ENCODE measurements around the gene RELA.
"Not testable (repeated sequence)": the region's sequence is repeated elsewhere in the genome, so short reads cannot be mapped to it uniquely, and the experiment has no call there.

Gene RELA

DNA sequence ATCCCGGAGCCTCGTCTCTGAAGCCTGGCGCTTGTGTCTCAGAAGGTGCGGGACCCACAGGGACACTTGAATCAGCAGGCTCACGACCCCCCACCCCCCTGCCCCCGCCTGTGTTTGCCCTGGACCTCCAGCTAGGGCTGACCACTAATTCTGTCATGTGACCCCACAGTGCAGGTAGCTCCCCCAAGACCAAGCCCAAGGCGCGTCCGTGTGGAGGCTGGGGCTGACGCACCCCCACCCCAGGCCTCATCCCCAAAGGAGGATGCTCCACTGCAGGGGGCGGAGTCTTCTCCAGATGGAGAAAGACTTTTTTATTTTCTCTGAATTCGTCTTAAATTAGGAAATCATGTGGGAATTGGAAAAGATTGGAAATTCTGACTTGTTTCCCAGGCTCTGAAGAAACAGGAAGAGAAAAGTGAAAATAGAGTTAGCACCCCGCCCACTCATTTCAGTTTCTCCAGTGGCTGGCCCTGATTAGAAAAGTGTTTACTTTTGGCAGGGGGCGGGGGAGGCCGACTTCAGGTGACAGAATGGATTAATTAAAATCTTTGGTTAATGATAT is 1.0 kb upstream of the RELA start:
- DNase-seq (ENCODE audit: low spot score) = peak; percentile 75

DNA sequence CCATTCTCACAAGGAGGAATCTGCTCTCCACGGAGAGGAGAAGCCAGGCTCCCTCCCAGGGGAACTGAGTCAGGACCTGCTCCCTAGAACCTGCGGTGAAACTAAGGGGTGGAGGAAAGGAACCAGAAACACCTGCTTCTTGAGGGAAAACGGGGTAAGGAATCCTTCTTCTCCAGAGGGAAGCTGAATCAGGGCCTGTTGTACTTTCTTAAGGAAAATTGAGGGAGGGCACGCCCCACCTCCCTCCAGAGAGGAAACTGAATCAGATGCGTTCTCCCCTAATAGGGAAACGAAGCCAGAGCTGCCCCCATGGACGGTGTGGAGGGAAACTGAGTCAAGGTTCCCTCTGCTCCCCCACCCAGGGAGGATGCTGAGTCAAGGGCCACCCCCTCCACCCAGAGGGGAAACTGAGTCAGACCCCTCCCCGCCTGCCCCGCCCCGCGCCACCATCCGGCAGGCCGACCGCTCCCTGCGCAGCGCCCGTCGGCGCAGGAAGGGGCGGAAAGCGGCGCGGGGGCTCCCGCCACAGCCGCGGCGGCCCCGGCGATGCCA is 393 bp downstream of the RELA start:
- DNase-seq (ENCODE audit: low spot score) = no peak

DNA sequence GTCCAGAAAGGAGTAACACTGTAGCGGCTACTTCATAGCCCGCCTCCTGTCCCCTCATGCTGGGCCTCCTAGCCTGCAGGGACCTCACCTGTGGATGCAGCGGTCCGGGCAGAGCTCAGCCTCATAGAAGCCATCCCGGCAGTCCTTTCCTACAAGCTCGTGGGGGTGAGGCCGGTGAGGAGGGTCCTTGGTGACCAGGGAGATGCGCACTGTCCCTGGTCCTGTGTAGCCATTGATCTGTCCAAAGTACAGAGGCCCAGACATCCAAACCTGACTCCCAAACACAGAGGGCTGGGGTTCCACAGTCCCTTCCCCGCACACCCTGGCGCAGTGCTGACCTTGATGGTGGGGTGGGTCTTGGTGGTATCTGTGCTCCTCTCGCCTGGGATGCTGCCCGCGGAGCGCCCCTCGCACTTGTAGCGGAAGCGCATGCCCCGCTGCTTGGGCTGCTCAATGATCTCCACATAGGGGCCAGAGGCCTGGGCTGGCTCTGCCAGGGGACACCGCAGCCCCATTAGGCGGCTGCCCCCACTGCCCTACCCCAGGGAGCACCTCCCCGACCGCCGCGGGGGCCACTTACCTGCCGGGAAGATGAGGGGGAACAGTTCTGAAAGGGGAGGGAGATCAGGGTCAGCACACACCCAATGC is 993 bp downstream of the RELA start:
- no peak for DNase-seq (ENCODE audit: low spot score)

DNA sequence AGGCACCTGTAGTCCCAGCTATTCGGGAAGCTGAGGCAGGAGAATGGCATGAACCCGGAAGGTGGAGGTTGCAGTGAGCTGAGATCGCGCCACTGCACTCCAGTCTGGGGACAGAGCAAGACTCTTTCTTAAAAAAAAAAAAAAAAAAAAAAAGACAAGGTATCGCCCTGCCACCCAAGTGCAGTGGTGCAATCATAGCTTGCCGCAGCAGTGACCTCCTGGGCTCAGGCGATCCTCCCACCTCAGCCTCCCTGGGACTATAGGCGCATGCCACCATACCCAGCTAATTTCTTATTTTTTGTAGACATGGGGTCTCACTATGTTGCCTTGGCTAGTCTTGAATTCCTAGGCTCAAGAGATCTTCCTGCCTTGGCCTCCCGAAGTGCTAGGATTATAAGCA is 1.8 kb downstream of the RELA start:
- not testable (repeated sequence) for DNase-seq (ENCODE audit: low spot score)

DNA sequence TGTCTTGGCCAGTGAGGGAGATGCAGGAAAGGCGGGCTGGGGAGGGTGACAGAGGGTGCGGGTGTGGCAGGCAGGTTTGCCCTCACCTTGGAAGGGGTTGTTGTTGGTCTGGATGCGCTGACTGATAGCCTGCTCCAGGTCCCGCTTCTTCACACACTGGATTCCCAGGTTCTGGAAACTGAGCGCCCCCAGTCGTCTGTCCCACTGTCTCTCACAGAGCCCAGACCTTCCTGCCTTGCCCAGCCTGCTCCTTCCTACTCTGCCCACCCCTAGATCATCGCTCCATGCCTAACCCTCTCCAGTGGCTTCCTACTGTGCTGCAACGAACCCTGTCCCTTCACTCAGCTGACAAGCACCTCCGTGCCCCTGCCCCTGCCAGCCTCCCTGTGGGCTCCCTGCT is 2.7 kb downstream of the RELA start:
- DNase-seq (ENCODE audit: low spot score) = no peak

DNA sequence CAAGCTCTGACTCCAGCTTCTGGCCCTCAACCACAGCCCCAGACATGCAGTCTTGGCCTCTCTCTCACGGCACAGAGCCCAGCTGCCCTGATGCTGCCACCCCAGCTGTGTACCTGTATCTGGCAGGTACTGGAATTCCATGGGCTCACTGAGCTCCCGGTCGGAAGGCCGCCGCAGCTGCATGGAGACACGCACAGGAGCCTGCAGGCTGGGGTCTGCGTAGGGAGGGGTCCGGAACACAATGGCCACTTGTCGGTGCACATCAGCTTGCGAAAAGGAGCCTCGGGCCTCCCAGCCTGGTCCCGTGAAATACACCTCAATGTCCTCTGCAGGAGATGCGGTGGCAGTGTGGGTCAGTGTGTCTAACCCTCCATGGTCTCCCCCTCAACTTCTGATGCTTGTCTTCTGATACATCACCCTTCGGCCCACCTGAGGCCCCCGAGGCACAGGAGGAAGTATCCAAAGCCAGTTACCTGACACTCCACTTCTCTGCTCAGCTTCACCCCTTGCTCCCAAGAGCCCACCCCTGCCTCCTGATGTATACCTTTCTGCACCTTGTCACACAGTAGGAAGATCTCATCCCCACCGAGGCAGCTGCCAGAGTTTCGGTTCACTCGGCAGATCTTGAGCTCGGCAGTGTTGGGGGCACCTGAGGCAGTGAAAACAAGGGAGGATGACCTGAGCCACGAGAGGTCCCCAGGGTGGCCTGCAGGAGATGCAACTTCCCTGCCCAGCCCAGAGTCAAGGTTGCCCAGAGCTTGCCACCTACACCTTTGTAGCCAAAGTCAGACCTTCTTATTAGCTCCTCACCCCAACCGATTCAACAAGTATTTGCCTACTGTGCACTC is 4.3 kb downstream of the RELA start:
- no peak for DNase-seq (ENCODE audit: low spot score)

DNA sequence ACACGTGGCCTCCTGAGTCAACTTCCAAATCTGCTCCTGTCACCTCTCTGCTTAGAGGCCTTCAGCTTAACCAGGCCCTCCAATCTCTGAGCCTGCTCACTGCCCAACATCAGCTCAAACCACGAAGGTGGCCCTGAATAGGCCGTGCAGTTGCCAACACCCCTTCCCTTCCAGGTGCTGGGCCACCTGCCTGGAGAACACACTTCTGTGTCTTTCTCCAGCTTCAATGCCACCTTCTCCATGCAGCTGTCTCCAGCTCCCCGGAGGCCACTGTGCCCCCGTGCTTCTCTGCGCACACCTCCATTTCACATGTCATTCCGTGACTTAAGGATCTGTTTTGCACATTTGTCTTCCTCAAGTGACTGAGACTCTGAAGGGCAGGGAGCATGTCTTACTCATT is 5.3 kb downstream of the RELA start:
- DNase-seq (ENCODE audit: low spot score) = no peak

DNA sequence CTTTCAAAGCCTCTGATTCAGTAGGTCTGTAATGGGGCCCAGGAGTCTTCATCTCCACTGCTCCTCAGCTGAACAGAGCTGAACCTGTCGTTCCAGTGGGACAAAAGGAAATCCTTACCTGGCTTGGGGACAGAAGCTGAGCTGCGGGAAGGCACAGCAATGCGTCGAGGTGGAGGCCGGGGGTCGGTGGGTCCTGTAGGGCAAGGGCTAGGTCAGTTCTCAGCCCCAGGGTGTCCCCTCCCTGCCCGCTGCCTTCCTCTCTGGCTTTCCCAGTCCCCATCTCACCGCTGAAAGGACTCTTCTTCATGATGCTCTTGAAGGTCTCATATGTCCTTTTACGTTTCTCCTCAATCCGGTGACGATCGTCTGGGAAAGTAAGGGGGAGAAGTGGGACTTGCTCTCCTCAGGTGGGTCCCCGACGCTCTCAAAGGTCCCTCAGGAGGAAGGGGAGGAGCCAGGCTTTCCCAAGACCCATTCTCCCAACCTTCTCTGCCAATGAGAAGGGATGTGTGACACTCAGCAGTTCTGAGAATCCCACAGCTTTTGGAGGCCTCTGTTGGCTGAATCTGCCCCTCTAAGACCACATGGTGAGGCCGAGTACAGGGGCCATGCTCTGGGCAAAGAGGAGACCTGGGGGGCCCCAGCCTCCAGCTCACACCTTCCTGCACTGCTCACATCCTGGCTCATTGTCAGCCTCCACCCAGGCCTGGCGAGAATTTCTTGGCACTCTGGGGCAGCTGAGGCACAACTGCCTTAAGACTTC is 7.0 kb downstream of the RELA start:
- no peak for DNase-seq (ENCODE audit: low spot score)

DNA sequence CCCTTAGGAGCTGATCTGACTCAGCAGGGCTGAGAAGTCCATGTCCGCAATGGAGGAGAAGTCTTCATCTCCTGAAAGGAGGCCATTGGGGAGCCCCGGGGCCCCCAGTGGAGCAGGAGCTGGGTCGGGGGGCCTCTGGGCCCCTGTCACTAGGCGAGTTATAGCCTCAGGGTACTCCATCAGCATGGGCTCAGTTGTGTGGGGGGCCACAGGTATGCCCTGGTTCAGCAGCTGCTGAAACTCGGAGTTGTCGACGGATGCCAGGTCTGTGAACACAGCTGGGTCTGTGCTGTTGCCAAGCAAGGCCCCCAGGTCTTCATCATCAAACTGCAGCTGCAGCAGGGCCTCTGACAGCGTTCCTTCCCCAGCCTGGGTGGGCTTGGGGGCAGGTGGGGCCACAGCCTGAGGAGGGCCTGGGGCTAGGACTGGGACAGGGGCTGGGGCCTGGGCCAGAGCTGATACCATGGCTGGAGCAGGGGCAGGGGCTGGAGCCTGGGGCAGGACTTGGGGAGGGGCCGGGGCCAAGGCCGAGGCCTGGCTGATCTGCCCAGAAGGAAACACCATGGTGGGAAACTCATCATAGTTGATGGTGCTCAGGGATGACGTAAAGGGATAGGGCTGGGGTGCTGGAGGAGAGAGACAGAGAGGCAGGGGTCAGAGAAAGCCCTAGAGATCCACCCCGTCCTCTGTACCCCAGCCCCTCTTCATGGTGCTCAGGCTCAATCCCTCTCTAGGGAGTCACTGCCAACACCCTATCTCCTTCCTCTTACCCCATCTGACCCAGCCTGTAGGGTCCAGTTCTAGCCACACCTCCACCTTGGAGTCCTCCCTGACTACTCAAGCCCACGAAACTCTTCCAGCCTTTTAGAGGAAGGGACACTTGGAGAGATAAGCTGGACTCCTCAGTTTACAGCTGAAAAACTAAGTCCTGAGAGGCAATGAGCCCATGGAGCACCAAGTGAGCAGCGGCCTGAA is 8.1 kb downstream of the RELA start:
- DNase-seq (ENCODE audit: low spot score) = no peak

DNA sequence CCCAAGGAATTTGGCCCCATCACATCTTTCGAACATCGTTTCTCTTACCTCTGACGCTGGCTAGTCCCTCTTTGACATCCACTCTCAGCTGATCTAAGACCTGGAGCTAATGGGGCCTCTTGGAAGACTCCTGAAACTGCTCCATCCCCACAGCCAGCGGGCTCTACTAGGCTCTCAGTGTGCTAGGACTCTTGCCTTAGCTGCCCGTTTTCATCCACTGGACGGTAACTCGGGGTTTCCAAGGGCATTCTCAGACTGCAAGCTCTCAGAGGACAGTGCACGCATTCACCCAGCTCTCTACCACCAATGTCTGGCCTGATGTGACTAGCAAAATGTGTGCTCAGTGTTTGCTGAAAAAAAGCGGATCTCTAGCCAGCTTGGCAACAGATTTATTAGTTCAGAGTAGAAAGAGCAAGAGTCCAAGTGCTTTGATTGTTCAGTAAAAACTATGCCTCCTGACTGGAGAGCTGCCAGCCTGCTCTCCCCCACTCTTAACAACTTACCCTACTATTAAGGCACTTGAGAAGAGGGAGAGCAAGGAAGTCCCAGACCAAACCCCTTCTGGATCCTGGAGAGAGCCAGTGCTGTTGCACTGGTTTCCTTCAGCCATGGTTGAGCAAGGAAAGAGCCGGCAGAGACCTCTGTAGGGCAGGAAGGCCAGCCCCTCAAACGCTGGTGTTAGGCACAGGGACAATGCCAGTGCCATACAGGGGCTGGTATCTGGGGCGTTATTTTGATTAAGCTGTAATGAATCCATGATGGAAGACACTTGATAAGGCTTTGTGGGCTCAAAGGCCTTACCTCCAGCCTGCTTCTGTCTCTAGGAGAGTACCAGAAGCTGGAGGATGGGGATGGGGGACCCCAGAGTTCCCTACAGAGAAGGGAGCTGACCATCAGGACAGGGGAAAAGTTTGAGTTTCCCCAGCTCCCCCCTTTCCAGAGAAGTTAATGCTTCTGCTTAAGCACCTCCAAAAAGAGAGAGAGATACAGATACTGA is 9.2 kb downstream of the RELA start:
- no peak for DNase-seq (ENCODE audit: low spot score)

DNA sequence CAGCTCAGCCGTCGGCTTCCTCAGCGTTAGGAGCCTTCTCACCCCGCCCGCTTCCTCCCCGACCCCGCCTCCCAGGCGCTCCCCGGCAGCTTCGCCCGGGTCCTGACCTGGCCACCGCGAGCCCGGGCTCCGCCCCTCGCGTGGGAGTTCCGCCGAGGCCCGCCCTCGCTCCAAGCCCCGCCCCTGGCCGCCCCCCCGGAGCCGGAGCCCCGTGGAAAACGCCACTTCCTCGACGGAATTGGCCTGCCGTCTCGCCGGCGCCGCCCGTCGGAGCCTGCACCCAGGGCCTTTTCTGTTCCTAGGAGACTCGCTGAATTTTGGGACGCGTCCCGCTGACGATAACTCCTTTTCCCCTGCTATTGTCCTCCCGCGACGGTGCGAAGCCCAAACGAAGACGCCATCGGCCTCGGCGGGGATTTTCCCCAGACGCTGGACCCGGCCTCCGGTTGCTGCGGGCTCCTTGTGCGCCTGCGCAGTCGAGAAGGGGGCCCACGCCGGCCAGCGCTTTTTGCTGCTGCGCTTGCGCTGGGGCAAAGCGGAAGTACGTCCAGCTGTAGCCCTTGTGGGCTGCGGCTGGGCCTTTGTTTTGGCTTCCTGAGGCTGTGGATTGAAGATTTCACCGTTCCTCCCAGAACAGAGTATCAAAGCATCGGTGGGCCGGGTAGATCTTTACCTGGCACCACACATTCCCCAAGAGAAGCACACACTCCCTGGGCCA is 10.0 kb downstream of the RELA start:
- DNase-seq (ENCODE audit: low spot score) = peak; percentile 100

DNA sequence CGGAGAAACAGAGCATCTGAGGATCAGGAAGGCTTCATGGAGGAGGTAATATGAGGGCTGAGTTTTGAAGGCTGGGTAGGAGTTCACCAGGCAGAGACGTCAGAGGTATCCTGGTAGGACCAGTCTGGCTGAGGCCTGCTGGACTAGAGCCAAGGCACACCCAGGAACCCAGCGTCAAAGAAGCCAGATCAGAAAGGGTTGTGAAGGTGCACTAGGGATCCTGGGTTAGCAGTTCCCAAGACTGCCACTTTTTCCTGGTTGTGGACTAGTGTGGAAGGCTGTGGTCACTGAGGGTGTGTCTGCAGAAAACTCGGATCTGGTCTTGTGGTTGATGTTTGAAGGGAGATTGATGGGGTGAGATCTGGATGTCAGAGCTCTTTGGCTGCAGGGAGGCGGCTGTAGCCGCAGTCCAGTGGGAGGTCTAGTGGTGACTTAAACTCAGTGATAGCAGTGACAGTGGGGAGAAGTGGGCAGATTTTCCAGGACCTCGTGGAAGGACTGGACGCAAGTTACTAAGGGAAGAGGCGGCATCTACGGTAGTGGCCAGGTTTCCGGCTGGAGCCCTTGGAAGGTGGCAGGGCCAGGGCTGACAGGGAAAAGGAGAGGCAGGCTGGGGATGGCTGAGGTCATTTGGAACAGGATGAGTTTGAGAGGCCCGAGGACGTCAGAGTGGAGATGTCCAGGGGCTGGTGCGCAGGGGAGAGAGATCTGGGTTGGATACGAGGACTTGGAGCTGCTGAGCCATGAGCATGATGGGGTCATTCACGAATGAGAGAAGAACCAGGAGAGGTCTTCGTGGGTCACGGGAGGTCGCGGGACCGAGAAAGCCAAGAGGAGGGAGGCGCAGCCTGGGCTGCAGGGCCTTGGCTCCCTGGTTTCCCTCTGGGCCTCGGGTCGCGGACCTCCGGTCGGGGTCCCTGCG is 10.9 kb downstream of the RELA start:
- DNase-seq (ENCODE audit: low spot score) = peak; percentile 36

DNA sequence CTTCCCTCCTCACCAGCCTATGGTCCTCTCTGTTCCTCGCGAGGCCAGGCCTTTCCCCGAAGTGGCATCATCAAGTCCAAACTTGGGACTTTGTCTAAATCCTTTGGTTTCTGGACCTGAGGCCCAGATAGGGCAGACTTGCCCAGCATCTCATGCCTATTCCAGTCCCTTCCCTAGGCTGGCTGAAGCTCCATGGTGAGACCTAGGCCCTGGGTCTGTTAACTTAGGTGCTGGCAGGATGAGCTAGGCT is 11.5 kb downstream of the RELA start:
- DNase-seq (ENCODE audit: low spot score) = no peak

DNA sequence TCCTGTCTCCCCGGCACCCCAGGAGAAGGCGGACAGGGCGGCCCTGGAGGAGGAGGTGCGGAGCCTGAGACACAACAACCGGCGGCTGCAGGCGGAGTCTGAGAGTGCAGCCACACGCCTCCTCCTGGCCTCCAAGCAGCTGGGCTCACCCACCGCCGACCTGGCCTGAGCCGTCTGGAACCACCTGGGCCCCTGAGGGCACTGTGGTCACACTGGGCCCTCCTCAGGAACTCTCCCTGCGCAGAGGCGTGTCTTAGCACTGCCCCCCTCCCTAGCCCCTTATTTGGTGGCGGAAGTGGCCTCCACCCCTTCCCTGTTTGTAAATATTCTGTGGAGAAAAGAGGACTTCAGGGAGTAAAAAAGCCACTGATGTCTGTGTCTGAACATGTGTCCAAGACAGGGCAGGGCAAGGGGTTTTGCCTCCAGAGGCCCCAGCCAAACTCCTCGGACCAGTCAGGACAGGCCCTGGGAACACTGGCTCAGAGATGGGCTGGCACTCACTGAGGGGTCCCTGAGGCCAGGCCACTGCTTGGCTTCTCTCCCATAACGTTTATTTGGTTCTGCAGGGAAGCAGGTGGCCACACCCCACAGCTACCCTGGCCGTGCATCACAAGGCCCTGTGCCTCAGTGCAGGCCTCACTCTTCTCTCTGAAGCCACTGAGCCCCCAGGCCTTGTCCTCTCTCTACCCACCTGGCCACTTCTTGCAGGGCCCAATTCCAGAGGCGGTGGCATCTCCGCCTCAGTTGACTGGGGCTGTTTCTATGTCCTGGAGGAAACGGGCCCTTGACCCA is 12.0 kb downstream of the RELA start:
- DNase-seq (ENCODE audit: low spot score) = no peak

DNA sequence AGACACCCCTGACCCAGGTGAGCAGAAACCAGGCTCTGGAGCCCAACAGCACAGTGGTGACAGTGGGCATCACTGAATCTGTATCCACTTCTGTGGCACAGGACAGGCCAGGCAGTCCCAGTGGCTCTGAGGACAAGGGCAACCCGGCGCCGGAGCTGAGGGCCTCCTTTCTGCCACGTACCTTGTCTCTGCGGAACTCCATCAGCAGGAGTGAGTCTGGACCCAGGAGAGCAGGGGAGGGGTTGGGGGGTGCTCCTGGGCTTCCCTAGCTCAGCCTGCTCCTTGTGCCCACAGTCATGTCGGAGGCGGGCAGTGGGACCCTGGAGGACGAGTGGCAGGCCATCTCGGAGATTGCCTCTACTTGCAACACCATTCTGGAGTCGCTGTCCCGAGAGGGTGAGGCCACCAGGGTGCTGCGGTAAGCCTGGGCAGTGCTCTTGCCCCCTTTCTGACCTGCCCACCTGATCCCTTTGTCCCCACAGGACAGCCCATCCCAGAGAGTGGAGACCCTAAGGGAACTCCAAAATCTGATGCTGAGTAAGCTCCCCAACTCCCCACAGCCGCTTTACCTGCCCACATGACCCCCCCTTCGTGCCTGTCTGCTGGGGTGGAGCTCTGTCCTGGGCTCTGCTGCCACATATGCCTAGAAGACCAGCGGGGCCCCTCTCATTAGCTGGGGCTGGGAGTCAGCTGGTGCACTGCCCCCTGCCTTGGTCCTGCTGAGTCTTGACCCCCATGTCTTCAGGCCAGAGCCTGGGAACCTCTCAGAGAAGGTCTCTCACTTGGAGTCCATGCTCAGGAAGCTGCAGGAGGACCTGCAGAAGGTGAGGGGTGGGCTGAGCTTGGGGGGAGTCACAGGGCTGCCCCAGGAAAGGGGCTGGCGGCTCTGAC is 12.8 kb downstream of the RELA start:
- no peak for DNase-seq (ENCODE audit: low spot score)

DNA sequence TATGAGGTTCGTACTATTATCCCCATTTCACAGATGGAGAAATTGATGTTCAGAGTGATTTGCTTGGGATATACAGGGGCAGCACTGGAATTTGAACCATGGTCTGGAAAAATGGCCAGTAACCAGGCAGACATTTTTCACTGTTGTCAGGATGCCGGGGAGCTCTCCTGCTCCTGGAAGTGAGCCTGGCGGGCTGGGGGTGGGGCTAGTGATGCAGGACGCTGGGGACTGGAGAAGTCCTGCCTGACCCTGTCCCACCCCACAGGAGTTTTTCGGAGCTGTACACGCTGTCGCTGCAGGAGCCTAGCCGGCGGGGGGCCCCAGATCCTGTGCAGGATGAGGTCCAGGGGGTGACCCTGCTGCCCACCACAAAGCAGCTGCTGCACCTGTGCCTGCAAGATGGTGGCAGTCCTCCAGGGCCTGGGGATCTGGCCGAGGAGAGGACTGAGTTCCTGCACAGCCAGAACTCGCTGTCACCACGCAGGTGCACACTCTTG is 13.7 kb downstream of the RELA start:
- DNase-seq (ENCODE audit: low spot score) = no peak

Measured in AG20443 (cell line).